Measurements from ENCODE around the gene KCNH8. TPM values are rescaled to one million over a fixed set of nuclear protein-coding genes. Genes with fewer than 3 reads are reported as not detected.

KCNH8 gene
- total and polyA plus RNA-seq, 4 donors, result 0.02 to 0.08 (median 0.05) TPM; not detected in 1

GRCh38 chr3:19273091-19273490 is 124.8 kb downstream of the KCNH8 start:
- Histone ChIP-seq H3K36me3 (ENCODE audit: control insufficient read depth in 4 of 4, insufficient read depth in 3 of 4, low read depth in 1 of 4, low read length in 3 of 4) (no peaks in the 10 kb centered on the region), H3K27ac (ENCODE audit: low read depth in 1 of 2, low read length in 2 of 2) (no peak overlapping the region), H3K27me3 (ENCODE audit: control insufficient read depth in 4 of 4, insufficient read depth in 4 of 4, low read length in 3 of 4) (peaks cover 0 to 3% (median 0%) of the 10 kb centered on the region in 4 donors), H3K4me3 (ENCODE audit: low read depth in 1 of 3, low read length in 3 of 3) (no peak overlapping the region), H3K4me1 (ENCODE audit: control insufficient read depth in 4 of 4, insufficient read depth in 4 of 4, low read length in 3 of 4) (no peaks in the 10 kb centered on the region), H3K9ac (ENCODE audit: low read depth in 1 of 2, low read length in 2 of 2) (no peak overlapping the region), H3K9me3 (ENCODE audit: control insufficient read depth in 4 of 4, low read length in 3 of 4) (no peaks in the 10 kb centered on the region)
- 48% methylated on average over 1 of the region's 1 CpG for WGBS
- no peak for DNase-seq (ENCODE audit: low spot score)
- no peak for TF ChIP-seq FOXA2 (IDR thresholded peaks at IDR 0.05)
- TF ChIP-seq YY1 (IDR thresholded peaks at IDR 0.05), result no peak
- no peak for TF ChIP-seq NR2F2 (IDR thresholded peaks at IDR 0.05)
- no peak for TF ChIP-seq REST (IDR thresholded peaks at IDR 0.05)
- TF ChIP-seq EGR1 (IDR thresholded peaks at IDR 0.05; ENCODE audit: low read depth in 2 of 2), result no peak

GRCh38 chr3:19274576-19274975 is 126.3 kb downstream of the KCNH8 start:
- 49% methylated on average over 1 of the region's 1 CpG for WGBS
- TF ChIP-seq GABPA (IDR thresholded peaks at IDR 0.05 in 1 of 2, conservative IDR thresholded peaks at IDR 0.05 in 1 of 2) (no peak), HNF4G (IDR thresholded peaks at IDR 0.05) (no peak), CTCF (IDR thresholded peaks at IDR 0.05; ENCODE audit: low read depth, low read length, missing input control) (no peak), JUND (IDR thresholded peaks at IDR 0.05) (no peak), FOXA2 (IDR thresholded peaks at IDR 0.05) (no peak), MAX (IDR thresholded peaks at IDR 0.05) (no peak), HNF4A (conservative IDR thresholded peaks at IDR 0.05) (no peak), SP1 (IDR thresholded peaks at IDR 0.05) (no peak), EGR1 (IDR thresholded peaks at IDR 0.05; ENCODE audit: low read depth in 2 of 2) (no peak), YY1 (IDR thresholded peaks at IDR 0.05) (no peak), RXRA (IDR thresholded peaks at IDR 0.05) (no peak), TAF1 (conservative IDR thresholded peaks at IDR 0.05) (no peak), RAD21 (IDR thresholded peaks at IDR 0.05) (no peak), REST (IDR thresholded peaks at IDR 0.05) (no peak), ZBTB33 (IDR thresholded peaks at IDR 0.05) (no peak)
- no peaks in the 10 kb centered on the region for H3K4me1 ChIP-seq (ENCODE audit: control insufficient read depth in 4 of 4, insufficient read depth in 4 of 4, low read length in 3 of 4)
- no peaks in the 10 kb centered on the region for H3K36me3 ChIP-seq (ENCODE audit: control insufficient read depth in 4 of 4, insufficient read depth in 3 of 4, low read depth in 1 of 4, low read length in 3 of 4)
- no peaks in the 10 kb centered on the region for H3K9me3 ChIP-seq (ENCODE audit: control insufficient read depth in 4 of 4, low read length in 3 of 4)
- DNase-seq (ENCODE audit: low spot score), result no peak
- H3K4me3 ChIP-seq (ENCODE audit: low read depth in 1 of 3, low read length in 3 of 3), result no peak overlapping the region
- H3K27ac ChIP-seq (ENCODE audit: low read depth in 1 of 2, low read length in 2 of 2), result no peak overlapping the region
- H3K9ac ChIP-seq (ENCODE audit: low read depth in 1 of 2, low read length in 2 of 2), result no peak overlapping the region
- H3K27me3 ChIP-seq (ENCODE audit: control insufficient read depth in 4 of 4, insufficient read depth in 4 of 4, low read length in 3 of 4), result peaks cover 0 to 3% (median 0%) of the 10 kb centered on the region in 4 donors
